H1 (cell line): ENCODE results near the gene HOXC11. TPM values are rescaled to one million over a fixed set of nuclear protein-coding genes. Genes with fewer than 3 reads are reported as not detected.

Source experiments
- BRCA1 ChIP-seq: IDR thresholded peaks from 2 replicates; pipeline ENCODE4 v1.6.1; 2012; ENCODE audit warnings: low read depth, low read length, improper control_type of control experiment
- polyA plus RNA-seq, 7 experiments: library from polyadenylated mRNA; depleted of rRNA in 3 of 7; stranded (reverse) in 5 of 7; unstranded in 2 of 7; fragments of >200 nt in 5 of 7; fragments of 200-250 nt in 2 of 7; gene quantifications; 1 replicate in 5 of 7; 2 replicates in 1 of 7; 4 replicates in 1 of 7; pipeline versions ENCODE4 v1.2.1 to v1.2.3, GENCODE V29; 2011 to 2013; ENCODE audit warnings: missing spikeins in 2 of 7, mixed read lengths in 2 of 7
- total RNA-seq: library from RNA; stranded (reverse); fragmentation: NEBNext Ultra II Directional; extraction: Animal tissue kit (Norgen Biotek cat#: 25700); gene quantifications from 2 replicates; pipeline ENCODE4 v1.2.1, GENCODE V29; 2021

The HOXC11 gene
- total and polyA plus RNA-seq, 2 of the 8 experiments (the other 6 are each of a cell fraction or from before 2014, with no cell fraction given): not detected

DNA sequence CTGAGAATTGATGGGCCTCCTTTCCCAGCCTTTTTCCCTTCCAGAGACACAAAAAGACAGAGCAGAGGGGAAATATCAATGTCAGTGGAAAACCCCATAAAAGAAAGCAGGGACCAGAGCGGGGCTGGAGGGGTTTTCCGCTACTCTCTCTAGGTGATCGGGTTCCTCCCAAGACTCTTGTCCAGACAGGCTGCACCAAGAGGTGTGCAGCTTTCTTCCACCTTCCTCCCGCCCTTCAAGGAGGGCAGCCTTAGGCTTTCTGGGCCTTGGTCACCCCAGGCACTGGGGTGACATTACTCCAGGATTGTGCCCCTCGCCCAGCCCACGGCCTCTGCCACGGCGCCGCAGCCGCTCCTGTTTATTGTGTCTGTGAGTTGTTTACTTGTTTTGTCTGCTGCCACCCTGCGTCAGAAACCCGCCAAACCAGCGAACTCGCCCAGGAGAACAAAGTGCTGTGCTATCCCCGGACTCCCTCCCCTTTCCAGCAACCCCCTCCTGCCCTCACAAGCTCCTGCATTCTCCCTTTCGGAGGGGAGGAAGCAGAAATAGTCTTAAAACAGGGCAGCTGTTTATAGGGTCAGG, 48.6 kb downstream of the HOXC11 start (continued):
- TF ChIP-seq BRCA1: no peak
